Activated CD4-positive, alpha-beta T cell treated with anti-CD3 and anti-CD28 coated beads for 24 hours (primary cell): ENCODE data around the gene SETBP1.

ENCODE experiments used
- DNase-seq, 2 donors: peaks; one replicate each; pipeline ENCODE4 v3.0.0-alpha.2; 2020; ENCODE audit warnings: low read depth in 2 of 2

The SETBP1 gene

GRCh38 chr18:45066886-45067285, 386.2 kb downstream of the SETBP1 start:
- DNase-seq, result no peak

- no peak for DNase-seq
These were observed 387.9 kb downstream of the SETBP1 start for GRCh38 chr18:45068400-45069094.

GRCh38 chr18:45069546-45069945, 388.9 kb downstream of the SETBP1 start:
- no peak for DNase-seq

GRCh38 chr18:45071956-45072355, 391.3 kb downstream of the SETBP1 start:
- DNase-seq, result no peak

GRCh38 chr18:45073556-45073955, 392.9 kb downstream of the SETBP1 start:
- no peak for DNase-seq

DNA sequence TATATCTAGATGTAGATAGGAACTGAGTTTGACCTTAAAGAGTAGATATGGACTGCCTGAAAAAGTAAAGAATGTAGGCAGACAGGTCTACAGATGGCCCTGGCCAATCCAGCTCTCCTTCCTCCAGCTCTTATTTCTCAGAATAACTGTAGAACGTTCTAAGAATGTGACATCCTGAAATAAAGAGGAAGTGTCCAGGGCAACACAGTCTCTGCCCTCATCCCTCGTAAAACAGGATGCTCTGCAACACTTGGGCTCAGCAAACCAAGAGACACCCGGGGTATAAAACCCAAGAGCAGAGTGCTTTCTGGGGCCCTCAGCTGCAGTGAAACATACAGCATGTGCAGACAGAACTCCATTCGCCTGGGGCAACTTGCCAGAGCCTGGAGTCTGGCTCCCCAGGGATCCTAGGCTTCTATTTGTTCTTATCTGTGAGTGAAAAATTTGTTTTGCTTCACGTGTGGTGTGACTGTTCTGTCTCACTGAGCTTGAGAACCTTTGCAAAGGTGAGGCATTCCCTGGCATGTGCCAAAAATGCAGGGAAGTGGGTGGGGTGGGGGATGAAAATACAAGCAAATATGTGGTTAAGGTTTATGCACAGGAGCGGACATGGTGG, 401.0 kb downstream of the SETBP1 start:
- no peak for DNase-seq

GRCh38 chr18:45083226-45083855, 402.7 kb downstream of the SETBP1 start:
- DNase-seq, result no peak

GRCh38 chr18:45084206-45084605, 403.5 kb downstream of the SETBP1 start:
- DNase-seq, result no peak

DNA sequence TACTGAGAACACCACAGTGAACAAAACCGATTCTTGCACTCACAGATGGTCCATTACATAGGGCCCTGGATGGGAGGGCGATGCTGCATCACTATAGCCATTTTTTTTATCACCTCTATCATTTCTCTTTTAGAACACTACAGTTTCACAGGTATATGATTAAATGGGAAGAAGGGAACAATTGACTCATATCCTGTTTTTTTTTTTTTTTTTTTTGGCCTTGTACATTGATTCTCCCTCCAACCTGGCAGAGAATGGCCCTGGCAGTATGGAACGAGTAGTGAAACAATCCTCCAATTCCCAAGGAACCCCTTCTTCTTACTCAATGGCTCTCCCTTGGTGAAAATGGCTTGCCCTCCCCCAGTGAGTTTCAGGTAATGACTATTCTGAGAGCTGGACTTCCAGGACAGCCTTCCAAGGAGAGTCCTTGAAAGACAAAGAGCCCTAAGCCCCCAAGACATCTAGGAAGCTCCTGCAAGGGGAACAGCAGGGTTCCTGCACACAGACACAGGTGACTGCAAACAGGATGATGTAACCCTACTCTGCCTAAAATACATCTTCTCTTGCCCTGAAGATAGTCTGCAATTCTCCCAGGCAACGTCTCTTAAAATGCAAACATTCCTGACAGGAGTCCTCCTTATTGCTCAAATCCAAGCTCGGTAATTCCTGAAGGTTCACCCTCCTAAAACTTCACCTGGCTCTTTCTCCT, 405.4 kb downstream of the SETBP1 start:
- DNase-seq, result no peak

- DNase-seq, result no peak
These were observed 406.1 kb downstream of the SETBP1 start for GRCh38 chr18:45086777-45087176.

DNA sequence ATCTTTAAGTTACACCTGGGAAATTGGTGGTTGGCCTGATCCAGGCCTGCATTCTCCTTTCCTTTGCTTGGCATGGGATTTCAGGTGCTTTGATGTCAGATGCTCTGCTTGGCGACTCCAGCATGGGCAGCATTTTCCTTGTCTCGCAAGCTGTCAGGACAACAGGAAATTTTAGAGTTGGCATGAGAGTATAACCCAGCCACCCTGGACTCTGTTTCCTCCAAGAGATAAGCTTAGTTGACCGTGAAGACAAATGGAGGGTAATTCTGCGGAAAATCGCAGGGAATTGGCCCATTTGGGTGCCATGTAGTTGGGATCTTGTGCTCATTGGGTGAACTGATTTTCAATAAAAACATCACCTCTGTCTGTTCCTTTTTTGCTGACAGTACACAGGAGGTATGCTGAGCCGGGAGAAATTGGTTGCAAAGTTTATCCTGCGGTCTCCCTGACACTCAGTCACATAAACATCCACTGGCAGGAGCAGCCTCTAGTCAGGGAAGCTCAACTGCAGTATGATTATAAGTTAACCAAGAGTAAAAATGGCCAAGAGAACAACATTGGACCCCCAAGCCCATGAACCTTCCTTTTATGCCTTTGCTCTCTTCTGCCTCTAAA, 409.9 kb downstream of the SETBP1 start:
- no peak for DNase-seq

GRCh38 chr18:45100321-45101105, 419.8 kb downstream of the SETBP1 start:
- DNase-seq, result no peak

DNA sequence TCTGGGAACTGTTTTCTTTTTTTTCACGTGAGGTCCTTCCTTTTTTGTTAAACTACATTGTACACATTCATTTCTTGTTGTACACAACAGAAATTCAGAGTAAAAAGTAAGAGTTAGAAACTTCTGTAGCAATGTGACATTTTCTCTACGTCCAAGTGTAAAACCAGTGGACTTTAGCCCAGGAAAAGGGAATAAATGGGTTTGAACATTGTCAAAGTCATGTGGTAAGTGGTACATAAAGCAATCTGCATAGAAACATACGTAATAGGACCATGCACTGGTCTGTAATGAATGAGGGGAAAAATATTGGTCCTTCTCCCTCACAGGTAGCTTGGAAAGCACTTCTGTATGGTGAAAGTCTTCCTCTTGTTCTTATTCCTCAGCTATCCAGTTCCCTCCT, 421.4 kb downstream of the SETBP1 start:
- no peak for DNase-seq

DNA sequence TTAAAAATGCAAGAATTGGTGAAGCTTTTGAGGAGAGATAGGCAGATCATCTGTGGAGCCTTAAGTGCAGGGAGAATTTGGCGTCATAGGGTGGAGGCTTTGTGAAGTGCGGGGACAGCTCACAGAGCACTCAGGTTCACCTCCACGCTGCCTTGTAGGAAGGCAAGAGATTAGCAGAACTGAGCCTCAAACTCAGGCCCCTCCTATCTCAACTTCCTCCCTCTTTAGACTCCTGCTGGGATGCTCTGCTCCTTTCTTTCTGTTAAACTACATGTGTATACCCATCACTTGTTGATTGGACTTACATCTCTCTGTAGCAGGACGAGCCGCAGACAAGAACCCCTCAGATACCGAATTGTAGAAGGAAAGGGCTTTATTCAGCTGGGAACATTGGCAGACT, 422.2 kb downstream of the SETBP1 start:
- DNase-seq, result no peak

GRCh38 chr18:45103319-45104048, 422.8 kb downstream of the SETBP1 start:
- DNase-seq, result no peak

DNA sequence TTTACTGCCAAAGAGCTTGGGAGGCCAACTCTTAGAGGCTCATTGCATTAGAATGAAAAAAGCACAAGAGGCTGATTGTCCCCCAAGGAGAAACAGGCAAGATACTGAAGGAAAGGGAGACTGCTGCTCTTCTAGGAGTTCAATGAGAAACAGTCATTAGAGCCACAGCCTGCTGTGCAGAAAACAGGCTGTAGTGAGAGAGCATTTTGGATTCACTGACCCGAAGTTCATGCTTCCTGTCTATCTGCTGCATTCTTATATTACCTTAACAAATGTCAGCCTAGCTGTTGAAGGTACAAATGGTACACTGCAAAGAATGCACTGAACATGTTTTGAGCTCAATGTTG, 423.3 kb downstream of the SETBP1 start:
- no peak for DNase-seq

DNA sequence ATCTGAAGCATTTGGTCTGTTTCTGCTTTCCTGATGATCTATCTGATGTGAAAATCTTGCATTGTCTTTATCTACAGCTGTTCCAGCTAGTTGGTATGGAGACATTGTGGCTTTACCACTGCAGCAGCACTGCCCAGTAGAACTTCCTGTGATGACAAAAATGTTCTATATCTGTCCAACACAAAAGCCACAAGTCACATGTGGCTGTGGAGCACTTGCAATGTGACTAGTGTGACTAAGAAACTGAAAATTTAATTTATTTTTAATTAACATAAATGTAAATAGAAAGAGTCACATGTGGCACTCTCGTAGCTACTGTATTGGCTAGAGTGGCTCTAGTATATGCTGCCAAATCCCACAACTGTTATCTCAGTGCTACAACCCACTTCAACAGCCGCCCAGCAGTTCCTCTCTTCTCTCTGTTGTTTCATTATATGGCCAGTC, 425.7 kb downstream of the SETBP1 start:
- no peak for DNase-seq

DNA sequence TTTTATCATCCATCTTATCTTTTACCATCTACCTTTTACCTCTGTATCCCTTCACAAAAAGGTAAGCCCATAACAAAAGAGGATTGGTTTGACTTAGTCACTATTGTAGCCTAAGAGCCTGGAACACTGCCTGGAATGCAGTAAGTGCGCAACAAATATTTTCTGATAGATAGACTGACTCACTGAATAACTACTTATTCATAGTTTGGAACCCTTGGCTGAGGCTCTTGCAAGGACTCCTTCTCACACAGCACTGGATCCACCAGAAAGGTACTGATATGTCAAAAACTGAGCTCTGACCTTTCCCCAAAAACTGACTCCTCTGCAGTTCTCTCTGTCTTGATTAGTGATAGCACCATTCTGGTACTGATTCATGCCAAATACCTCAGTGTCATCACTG, 426.7 kb downstream of the SETBP1 start:
- DNase-seq, result no peak

GRCh38 chr18:45108754-45109153, 428.1 kb downstream of the SETBP1 start:
- DNase-seq, result no peak

GRCh38 chr18:45109271-45109670, 428.6 kb downstream of the SETBP1 start:
- DNase-seq, result no peak

- no peak for DNase-seq
These were observed 429.0 kb downstream of the SETBP1 start for GRCh38 chr18:45109706-45110105.
